ENCODE data around the gene KNSTRN.

The KNSTRN gene

GRCh38 chr15:40405501-40406381 lies 23.2 kb downstream of the KNSTRN start, which contains the start of gene IVD:
TSS of gene IVD (plus strand) at chr15:40405795. CDS start at chr15:40405828, 33 bp downstream.
- POLR2A ChIA-PET, result interaction anchor here (0.6 to 1.0 kb wide), 2 partner anchors 8 to 219 kb away, joined by 3 to 5 read pairs; no protein-coding TSS in a partner anchor
- CTCF ChIA-PET, result interaction anchor here (0.7 to 8.3 kb wide), 12 partner anchors 8 to 127 kb away, joined by 3 to 53 read pairs (median 7); no protein-coding TSS in a partner anchor
- DNase-seq (ENCODE audit: extremely low spot score), result peak; percentile 95
- no peak for TF ChIP-seq CTCF (IDR thresholded peaks at IDR 0.05; ENCODE audit: control extremely low read depth, extremely low read depth, low read depth, missing control alignments)

DNA sequence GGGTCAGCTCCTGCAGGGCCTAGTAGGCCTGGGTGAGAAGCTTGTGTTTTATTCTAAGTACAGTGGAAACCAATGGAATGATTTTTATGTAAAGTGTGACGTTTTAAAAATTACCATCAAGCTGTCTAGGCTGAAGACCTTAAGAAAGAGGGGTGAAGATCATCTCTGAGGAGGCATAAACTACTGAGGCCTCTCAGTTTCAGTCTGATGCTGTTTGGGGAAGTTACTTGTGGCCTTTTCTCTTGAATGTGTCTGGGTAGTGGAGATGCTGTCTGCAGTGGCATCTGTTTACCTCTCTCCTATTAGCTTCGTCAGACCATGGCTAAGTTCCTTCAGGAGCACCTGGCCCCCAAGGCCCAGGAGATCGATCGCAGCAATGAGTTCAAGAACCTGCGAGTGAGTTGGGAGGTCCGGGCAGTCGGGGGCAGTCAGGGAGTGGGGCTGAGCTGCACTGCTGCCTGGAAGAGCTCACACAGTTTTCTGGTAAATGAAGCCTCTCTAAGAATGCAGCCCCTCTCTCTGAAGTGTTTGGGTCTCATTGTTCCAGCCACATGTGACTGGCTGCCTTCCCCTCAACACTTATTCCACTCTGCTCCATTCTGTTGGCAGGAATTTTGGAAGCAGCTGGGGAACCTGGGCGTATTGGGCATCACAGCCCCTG lies 24.9 kb downstream of the KNSTRN start:
- POLR2A ChIA-PET, result interaction anchor here (1.8 kb wide), 2 partner anchors 10 to 20 kb away, joined by 5 to 10 read pairs; no protein-coding TSS in a partner anchor
- no peak for TF ChIP-seq CTCF (IDR thresholded peaks at IDR 0.05; ENCODE audit: control extremely low read depth, extremely low read depth, low read depth, missing control alignments)
- DNase-seq (ENCODE audit: extremely low spot score), result peak; percentile 86
- CTCF ChIA-PET, result interaction anchor here (1.1 to 8.3 kb wide), 11 partner anchors 10 to 128 kb away, joined by 3 to 53 read pairs (median 7); partner anchors contain the start of gene BAHD1

DNA sequence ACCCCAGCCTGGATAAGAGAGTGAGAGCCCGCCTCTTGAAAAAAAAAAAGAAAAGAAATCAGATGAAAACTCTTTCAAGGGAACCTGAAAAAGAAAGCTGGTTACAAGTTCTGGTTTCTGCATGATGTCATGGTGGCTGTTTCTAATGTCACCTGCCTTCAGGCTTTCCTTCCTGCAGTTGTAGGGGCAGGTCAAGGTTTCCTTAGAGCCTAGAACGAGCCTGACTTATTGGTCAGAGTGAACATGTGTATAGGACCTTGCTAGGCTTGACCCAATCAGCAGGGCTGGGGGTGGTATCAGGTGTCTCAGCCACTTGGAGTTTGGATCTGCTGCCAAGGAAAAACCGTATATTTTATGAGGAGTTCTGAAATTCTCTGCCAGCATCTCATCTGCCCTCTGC lies 26.8 kb downstream of the KNSTRN start:
- TF ChIP-seq CTCF (IDR thresholded peaks at IDR 0.05; ENCODE audit: control extremely low read depth, extremely low read depth, low read depth, missing control alignments), result no peak
- ChIA-PET CTCF (interaction anchor here (0.8 to 8.3 kb wide), 4 partner anchors 14 to 86 kb away, joined by 3 to 53 read pairs (median 24); partner anchors contain the start of gene INAFM2), POLR2A (no interaction called here)
- DNase-seq (ENCODE audit: extremely low spot score), result peak; percentile 83

DNA sequence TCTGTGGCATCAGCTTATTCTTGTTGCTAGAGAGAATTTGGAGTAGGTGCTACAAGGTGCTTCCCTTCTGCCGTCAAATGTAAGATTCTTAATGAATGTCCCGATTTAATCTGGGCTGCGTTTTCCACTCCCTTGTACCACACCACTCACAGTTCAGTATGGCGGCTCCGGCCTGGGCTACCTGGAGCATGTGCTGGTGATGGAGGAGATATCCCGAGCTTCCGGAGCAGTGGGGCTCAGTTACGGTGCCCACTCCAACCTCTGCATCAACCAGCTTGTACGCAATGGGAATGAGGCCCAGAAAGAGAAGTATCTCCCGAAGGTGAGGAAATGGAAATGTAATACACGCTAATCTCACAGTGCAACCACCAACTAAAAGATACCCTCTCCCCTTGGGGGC lies 28.0 kb downstream of the KNSTRN start:
- TF ChIP-seq CTCF (IDR thresholded peaks at IDR 0.05; ENCODE audit: control extremely low read depth, extremely low read depth, low read depth, missing control alignments), result no peak
- CTCF ChIA-PET, result interaction anchor here (1.0 to 8.3 kb wide), 8 partner anchors 12 to 134 kb away, joined by 3 to 53 read pairs (median 4); partner anchors contain the start of genes INAFM2 and KNSTRN
- POLR2A ChIA-PET, result no interaction called here
- DNase-seq (ENCODE audit: extremely low spot score), result no peak

GRCh38 chr15:40412095-40412759 lies 29.7 kb downstream of the KNSTRN start:
- no peak for DNase-seq (ENCODE audit: extremely low spot score)
- CTCF ChIA-PET, result interaction anchor here (0.9 to 13.9 kb wide), 9 partner anchors 10 to 145 kb away, joined by 3 to 179 read pairs (median 3); partner anchors contain the start of gene CCDC9B
- POLR2A ChIA-PET, result no interaction called here

More at GRCh38 chr15:40412095-40412759, 29.7 kb downstream of the KNSTRN start:
- TF ChIP-seq CTCF (IDR thresholded peaks at IDR 0.05; ENCODE audit: control extremely low read depth, extremely low read depth, low read depth, missing control alignments), result no peak

Data from GM10248 (cell line).